Inflammatory macrophage (primary cell): ENCODE data around the gene LRP1B.
"Not testable (repeated sequence)": the region's sequence is repeated elsewhere in the genome, so short reads cannot be mapped to it uniquely, and the experiment has no call there.

Experiments used
- DNase-seq, 2 donors: peaks; one replicate each; pipeline ENCODE4 v3.0.0-alpha.2; 2020 to 2022

Gene LRP1B

GRCh38 chr2:140593132-140593531, 1537.7 kb downstream of the LRP1B start:
- no peak for DNase-seq

GRCh38 chr2:140589696-140590095, 1541.1 kb downstream of the LRP1B start:
- no peak for DNase-seq

- DNase-seq, result no peak
Measured at GRCh38 chr2:140589273-140589672, 1541.5 kb downstream of the LRP1B start.

- DNase-seq, result peak in 1 of 2 donors; percentile 4
Measured at GRCh38 chr2:140586379-140586778, 1544.4 kb downstream of the LRP1B start.

GRCh38 chr2:140585016-140585415, 1545.8 kb downstream of the LRP1B start:
- no peak for DNase-seq

GRCh38 chr2:140584471-140584870, 1546.3 kb downstream of the LRP1B start:
- DNase-seq, result no peak

GRCh38 chr2:140580532-140581151, 1550.2 kb downstream of the LRP1B start:
- no peak for DNase-seq

- DNase-seq, result no peak
Measured at GRCh38 chr2:140577453-140577852, 1553.4 kb downstream of the LRP1B start.

- no peak for DNase-seq
Measured at GRCh38 chr2:140567734-140568133, 1563.1 kb downstream of the LRP1B start.

GRCh38 chr2:140565756-140566155, 1565.1 kb downstream of the LRP1B start:
- no peak for DNase-seq

GRCh38 chr2:140555701-140556100, 1575.1 kb downstream of the LRP1B start:
- DNase-seq, result no peak

- no peak for DNase-seq
Measured at GRCh38 chr2:140552634-140553033, 1578.2 kb downstream of the LRP1B start.

- DNase-seq, result no peak
Measured at GRCh38 chr2:140551287-140551686, 1579.5 kb downstream of the LRP1B start.

- no peak for DNase-seq
Measured at GRCh38 chr2:140550821-140551220, 1580.0 kb downstream of the LRP1B start.

- not testable (repeated sequence) for DNase-seq
Measured at GRCh38 chr2:140544769-140545168, 1586.0 kb downstream of the LRP1B start.

GRCh38 chr2:140542627-140543026, 1588.2 kb downstream of the LRP1B start:
- no peak for DNase-seq

- DNase-seq, result no peak
Measured at GRCh38 chr2:140539242-140539875, 1591.5 kb downstream of the LRP1B start.

GRCh38 chr2:140529706-140530105, 1601.1 kb downstream of the LRP1B start:
- no peak for DNase-seq

- DNase-seq, result no peak
Measured at GRCh38 chr2:140528982-140529381, 1601.8 kb downstream of the LRP1B start.

- DNase-seq, result no peak
Measured at GRCh38 chr2:140526575-140526974, 1604.2 kb downstream of the LRP1B start.

GRCh38 chr2:140512106-140512505, 1618.7 kb downstream of the LRP1B start:
- no peak for DNase-seq

- DNase-seq, result no peak
Measured at GRCh38 chr2:140509765-140510164, 1621.1 kb downstream of the LRP1B start.

GRCh38 chr2:140508756-140509155, 1622.1 kb downstream of the LRP1B start:
- DNase-seq, result no peak

GRCh38 chr2:140506606-140507005, 1624.2 kb downstream of the LRP1B start:
- no peak for DNase-seq

GRCh38 chr2:140504601-140505000, 1626.2 kb downstream of the LRP1B start:
- no peak for DNase-seq
